Measurements from ENCODE around the gene OR5B2.

OR5B2 gene

GRCh38 chr11:58428021-58428420 lies at the start of gene OR5B2:
Gene OR5B2 (minus strand): TSS chr11:58428121. CDS start chr11:58423261, 4,860 bp downstream.
- Histone ChIP-seq H3K4me1 (ENCODE audit: insufficient read depth, low read length) (peaks cover 6% of the 10 kb centered on the region; the same call in 1 of the 2 replicates), H3K27ac (ENCODE audit: low read length) (no peak within 1 kb of the TSS), H3K27me3 (ENCODE audit: insufficient read depth, low read length) (no peaks in the 10 kb centered on the region), H3K36me3 (ENCODE audit: insufficient read depth, low read depth, low read length) (no peaks in the 10 kb centered on the region), H3K4me3 (ENCODE audit: low read length) (no peak within 1 kb of the TSS), H3K9ac (ENCODE audit: low read depth, low read length) (no peak within 1 kb of the TSS), H3K9me3 (ENCODE audit: insufficient read depth, low read depth, low read length) (no peaks in the 10 kb centered on the region)

DNA sequence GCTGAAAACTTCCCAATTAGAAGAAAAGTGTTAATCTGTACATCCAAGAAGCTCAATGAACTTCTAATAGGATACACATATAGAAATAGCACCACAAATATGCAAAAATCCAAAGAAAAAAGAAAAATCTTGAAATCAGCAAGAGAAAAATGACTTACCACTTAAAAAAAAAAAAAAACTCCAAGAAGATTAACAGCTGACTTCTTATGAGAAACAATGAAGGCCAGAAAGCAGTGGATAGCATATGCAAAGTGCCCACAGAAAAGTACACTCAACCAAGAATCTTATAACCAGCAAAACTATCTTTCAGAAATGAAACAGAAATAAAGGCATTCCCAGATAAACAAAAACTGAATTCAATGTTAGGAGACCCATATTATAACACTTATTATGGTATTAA lies 44.0 kb upstream of the OR5B2 start:
- H3K4me3 ChIP-seq (ENCODE audit: low read length), result no peak overlapping the region
- H3K27me3 ChIP-seq (ENCODE audit: insufficient read depth, low read length), result no peaks in the 10 kb centered on the region
- H3K27ac ChIP-seq (ENCODE audit: low read length), result no peak overlapping the region

GRCh38 chr11:58466293-58466692 lies 38.4 kb upstream of the OR5B2 start:
- no peaks in the 10 kb centered on the region for H3K27me3 ChIP-seq (ENCODE audit: insufficient read depth, low read length)
- no peaks in the 10 kb centered on the region for H3K4me1 ChIP-seq (ENCODE audit: insufficient read depth, low read length)
- no peak overlapping the region for H3K27ac ChIP-seq (ENCODE audit: low read length)

More for the DNA sequence above, 44.0 kb upstream of the OR5B2 start:
- H3K4me1 ChIP-seq (ENCODE audit: insufficient read depth, low read length), result no peaks in the 10 kb centered on the region
- H3K36me3 ChIP-seq (ENCODE audit: insufficient read depth, low read depth, low read length), result no peaks in the 10 kb centered on the region
- H3K9ac ChIP-seq (ENCODE audit: low read depth, low read length), result no peak overlapping the region
- H3K9me3 ChIP-seq (ENCODE audit: insufficient read depth, low read depth, low read length), result peaks cover 35% of the 10 kb centered on the region; the same call in 1 of the 2 replicates

GRCh38 chr11:58465690-58466089 lies 37.8 kb upstream of the OR5B2 start:
- Histone ChIP-seq H3K36me3 (ENCODE audit: insufficient read depth, low read depth, low read length) (no peaks in the 10 kb centered on the region), H3K9me3 (ENCODE audit: insufficient read depth, low read depth, low read length) (peaks cover 17% of the 10 kb centered on the region; the same call in 1 of the 2 replicates), H3K27me3 (ENCODE audit: insufficient read depth, low read length) (no peaks in the 10 kb centered on the region), H3K9ac (ENCODE audit: low read depth, low read length) (no peak overlapping the region), H3K4me3 (ENCODE audit: low read length) (no peak overlapping the region), H3K27ac (ENCODE audit: low read length) (no peak overlapping the region), H3K4me1 (ENCODE audit: insufficient read depth, low read length) (no peaks in the 10 kb centered on the region)

More at GRCh38 chr11:58466293-58466692, 38.4 kb upstream of the OR5B2 start:
- Histone ChIP-seq H3K9me3 (ENCODE audit: insufficient read depth, low read depth, low read length) (peaks cover 22% of the 10 kb centered on the region; the same call in 1 of the 2 replicates), H3K9ac (ENCODE audit: low read depth, low read length) (no peak overlapping the region), H3K4me3 (ENCODE audit: low read length) (no peak overlapping the region), H3K36me3 (ENCODE audit: insufficient read depth, low read depth, low read length) (no peaks in the 10 kb centered on the region)

DNA sequence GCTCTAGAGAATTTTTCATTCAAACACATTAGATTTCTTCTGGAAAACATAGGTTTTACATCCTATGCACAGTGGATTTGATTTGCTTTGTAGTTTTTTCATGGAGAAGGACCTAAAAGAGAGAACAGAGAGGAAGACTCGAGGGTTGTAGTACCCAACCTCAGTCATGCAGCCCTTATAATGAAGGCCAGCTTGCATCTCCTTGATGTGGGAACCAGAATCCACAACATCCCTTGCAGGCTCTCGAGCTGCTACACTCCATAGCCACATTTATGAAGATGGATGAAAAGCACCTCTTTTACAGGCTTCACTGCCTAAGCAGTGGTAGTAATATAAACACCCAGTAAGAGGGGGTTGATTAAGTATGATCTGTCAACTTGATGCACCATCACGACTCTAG lies 23.7 kb upstream of the OR5B2 start:
- Histone ChIP-seq H3K36me3 (ENCODE audit: insufficient read depth, low read depth, low read length) (no peaks in the 10 kb centered on the region), H3K4me3 (ENCODE audit: low read length) (no peak overlapping the region), H3K27ac (ENCODE audit: low read length) (no peak overlapping the region), H3K4me1 (ENCODE audit: insufficient read depth, low read length) (no peaks in the 10 kb centered on the region), H3K27me3 (ENCODE audit: insufficient read depth, low read length) (no peaks in the 10 kb centered on the region), H3K9me3 (ENCODE audit: insufficient read depth, low read depth, low read length) (no peaks in the 10 kb centered on the region), H3K9ac (ENCODE audit: low read depth, low read length) (no peak overlapping the region)

- no peak overlapping the region for H3K4me3 ChIP-seq (ENCODE audit: low read length)
- H3K36me3 ChIP-seq (ENCODE audit: insufficient read depth, low read depth, low read length), result no peaks in the 10 kb centered on the region
- H3K9ac ChIP-seq (ENCODE audit: low read depth, low read length), result no peak overlapping the region
- H3K9me3 ChIP-seq (ENCODE audit: insufficient read depth, low read depth, low read length), result peaks cover 7% of the 10 kb centered on the region; the same call in 1 of the 2 replicates
- no peaks in the 10 kb centered on the region for H3K27me3 ChIP-seq (ENCODE audit: insufficient read depth, low read length)
- no peaks in the 10 kb centered on the region for H3K4me1 ChIP-seq (ENCODE audit: insufficient read depth, low read length)
- H3K27ac ChIP-seq (ENCODE audit: low read length), result no peak overlapping the region
Observed at GRCh38 chr11:58446294-58446693, 18.4 kb upstream of the OR5B2 start.

DNA sequence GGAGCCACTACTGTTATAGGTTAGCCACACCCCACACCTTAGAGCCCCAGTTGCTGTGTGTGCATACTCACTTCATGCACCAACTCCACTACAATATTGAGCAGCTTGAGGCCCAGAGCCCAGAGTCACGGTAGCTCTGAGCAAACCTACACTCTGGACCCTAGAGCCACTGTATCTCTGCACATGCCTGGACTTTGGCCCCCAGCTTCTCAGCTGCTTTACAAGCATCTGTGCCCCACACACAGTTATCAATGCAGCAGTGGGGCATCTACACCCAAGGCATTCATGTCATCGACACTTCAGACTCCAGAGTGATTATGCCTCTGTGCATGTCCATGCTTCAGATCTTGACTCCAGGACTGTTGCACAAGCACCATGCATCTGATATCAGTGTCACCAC lies 16.4 kb upstream of the OR5B2 start:
- Histone ChIP-seq H3K4me1 (ENCODE audit: insufficient read depth, low read length) (no peaks in the 10 kb centered on the region), H3K4me3 (ENCODE audit: low read length) (no peak overlapping the region), H3K9me3 (ENCODE audit: insufficient read depth, low read depth, low read length) (peaks cover 7% of the 10 kb centered on the region; the same call in 1 of the 2 replicates), H3K27ac (ENCODE audit: low read length) (no peak overlapping the region), H3K9ac (ENCODE audit: low read depth, low read length) (no peak overlapping the region), H3K27me3 (ENCODE audit: insufficient read depth, low read length) (no peaks in the 10 kb centered on the region), H3K36me3 (ENCODE audit: insufficient read depth, low read depth, low read length) (no peaks in the 10 kb centered on the region)

DNA sequence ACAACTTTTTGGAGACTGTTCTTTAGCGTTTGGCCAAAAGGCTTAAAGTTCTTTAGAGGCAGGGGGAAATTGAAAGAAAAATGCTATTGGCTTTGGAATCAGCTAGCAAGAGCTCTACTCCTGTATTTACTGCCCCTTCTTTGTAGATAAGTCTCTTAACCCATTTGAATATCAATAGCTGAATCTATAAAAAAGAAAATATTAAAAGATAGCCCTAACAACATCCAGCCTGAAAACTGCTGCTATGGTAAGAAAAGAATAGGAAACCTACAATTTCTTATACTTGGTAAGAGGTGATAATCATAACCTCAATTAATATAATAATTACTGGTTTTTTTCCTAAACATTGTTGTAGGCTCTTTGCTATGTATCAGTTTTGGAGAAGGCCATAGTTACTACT lies 14.2 kb upstream of the OR5B2 start, which contains the start of gene OR5B12:
Gene OR5B12, minus strand, starts transcription at position 101 of the 400 bp plus-strand sequence. CDS start 2,085 bp downstream, outside the sequence.
- Histone ChIP-seq H3K27me3 (ENCODE audit: insufficient read depth, low read length) (no peaks in the 10 kb centered on the region), H3K27ac (ENCODE audit: low read length) (no peak within 1 kb of the TSS)

GRCh38 chr11:58438486-58438885 lies 10.6 kb upstream of the OR5B2 start:
- Histone ChIP-seq H3K27ac (ENCODE audit: low read length) (no peak overlapping the region), H3K36me3 (ENCODE audit: insufficient read depth, low read depth, low read length) (no peaks in the 10 kb centered on the region), H3K27me3 (ENCODE audit: insufficient read depth, low read length) (no peaks in the 10 kb centered on the region), H3K4me1 (ENCODE audit: insufficient read depth, low read length) (no peaks in the 10 kb centered on the region; the same call in 1 of the 2 replicates), H3K4me3 (ENCODE audit: low read length) (no peak overlapping the region), H3K9me3 (ENCODE audit: insufficient read depth, low read depth, low read length) (no peaks in the 10 kb centered on the region), H3K9ac (ENCODE audit: low read depth, low read length) (no peak overlapping the region)

More for the DNA sequence above, 14.2 kb upstream of the OR5B2 start, which contains the start of gene OR5B12:
- peaks cover 7% of the 10 kb centered on the region; the same call in 1 of the 2 replicates for H3K9me3 ChIP-seq (ENCODE audit: insufficient read depth, low read depth, low read length)
- no peaks in the 10 kb centered on the region; the same call in 1 of the 2 replicates for H3K4me1 ChIP-seq (ENCODE audit: insufficient read depth, low read length)
- H3K4me3 ChIP-seq (ENCODE audit: low read length), result no peak within 1 kb of the TSS
- H3K36me3 ChIP-seq (ENCODE audit: insufficient read depth, low read depth, low read length), result no peaks in the 10 kb centered on the region
- no peak within 1 kb of the TSS for H3K9ac ChIP-seq (ENCODE audit: low read depth, low read length)

- Histone ChIP-seq H3K4me1 (ENCODE audit: insufficient read depth, low read length) (no peaks in the 10 kb centered on the region; the same call in 1 of the 2 replicates), H3K36me3 (ENCODE audit: insufficient read depth, low read depth, low read length) (no peaks in the 10 kb centered on the region), H3K27me3 (ENCODE audit: insufficient read depth, low read length) (no peaks in the 10 kb centered on the region), H3K4me3 (ENCODE audit: low read length) (no peak overlapping the region), H3K9ac (ENCODE audit: low read depth, low read length) (no peak overlapping the region), H3K9me3 (ENCODE audit: insufficient read depth, low read depth, low read length) (no peaks in the 10 kb centered on the region), H3K27ac (ENCODE audit: low read length) (no peak overlapping the region)
Observed at GRCh38 chr11:58434217-58434616, 6.3 kb upstream of the OR5B2 start.

GRCh38 chr11:58433638-58434203 lies 5.8 kb upstream of the OR5B2 start:
- Histone ChIP-seq H3K4me1 (ENCODE audit: insufficient read depth, low read length) (no peaks in the 10 kb centered on the region; the same call in 1 of the 2 replicates), H3K9ac (ENCODE audit: low read depth, low read length) (no peak overlapping the region), H3K27ac (ENCODE audit: low read length) (no peak overlapping the region), H3K9me3 (ENCODE audit: insufficient read depth, low read depth, low read length) (no peaks in the 10 kb centered on the region), H3K27me3 (ENCODE audit: insufficient read depth, low read length) (no peaks in the 10 kb centered on the region), H3K4me3 (ENCODE audit: low read length) (no peak overlapping the region), H3K36me3 (ENCODE audit: insufficient read depth, low read depth, low read length) (no peaks in the 10 kb centered on the region)

DNA sequence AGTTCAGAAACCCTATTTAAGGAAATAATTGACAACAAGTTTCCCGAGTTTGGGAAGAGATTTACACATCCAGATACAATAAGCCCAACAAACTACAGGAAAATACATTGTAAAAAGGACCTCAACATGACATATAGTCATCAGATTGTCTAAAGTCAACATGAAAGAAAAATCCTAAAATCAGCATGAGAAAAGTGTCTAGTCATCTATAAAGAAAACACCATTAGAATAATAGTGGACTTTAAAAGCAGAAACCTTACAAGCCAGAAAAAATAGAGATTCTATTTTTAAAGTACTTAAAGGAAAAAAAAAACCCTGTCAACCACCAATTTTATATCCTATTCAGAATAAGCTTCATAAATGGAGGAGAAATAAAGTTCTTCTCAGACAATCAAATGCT lies 1.4 kb upstream of the OR5B2 start:
- Histone ChIP-seq H3K27ac (ENCODE audit: low read length) (no peak overlapping the region), H3K36me3 (ENCODE audit: insufficient read depth, low read depth, low read length) (no peaks in the 10 kb centered on the region), H3K9me3 (ENCODE audit: insufficient read depth, low read depth, low read length) (no peaks in the 10 kb centered on the region), H3K27me3 (ENCODE audit: insufficient read depth, low read length) (no peaks in the 10 kb centered on the region), H3K4me3 (ENCODE audit: low read length) (no peak overlapping the region), H3K9ac (ENCODE audit: low read depth, low read length) (no peak overlapping the region), H3K4me1 (ENCODE audit: insufficient read depth, low read length) (peaks cover 4% of the 10 kb centered on the region; the same call in 1 of the 2 replicates)

Measured in iPS-20b (cell line).